CMK (cell line): ENCODE data around the gene MOXD1.

Experiments used
- DNase-seq: peaks from one replicate; pipeline ENCODE4 v3.0.0-alpha.2; 2010; ENCODE audit warnings: low read depth

MOXD1 gene

DNA sequence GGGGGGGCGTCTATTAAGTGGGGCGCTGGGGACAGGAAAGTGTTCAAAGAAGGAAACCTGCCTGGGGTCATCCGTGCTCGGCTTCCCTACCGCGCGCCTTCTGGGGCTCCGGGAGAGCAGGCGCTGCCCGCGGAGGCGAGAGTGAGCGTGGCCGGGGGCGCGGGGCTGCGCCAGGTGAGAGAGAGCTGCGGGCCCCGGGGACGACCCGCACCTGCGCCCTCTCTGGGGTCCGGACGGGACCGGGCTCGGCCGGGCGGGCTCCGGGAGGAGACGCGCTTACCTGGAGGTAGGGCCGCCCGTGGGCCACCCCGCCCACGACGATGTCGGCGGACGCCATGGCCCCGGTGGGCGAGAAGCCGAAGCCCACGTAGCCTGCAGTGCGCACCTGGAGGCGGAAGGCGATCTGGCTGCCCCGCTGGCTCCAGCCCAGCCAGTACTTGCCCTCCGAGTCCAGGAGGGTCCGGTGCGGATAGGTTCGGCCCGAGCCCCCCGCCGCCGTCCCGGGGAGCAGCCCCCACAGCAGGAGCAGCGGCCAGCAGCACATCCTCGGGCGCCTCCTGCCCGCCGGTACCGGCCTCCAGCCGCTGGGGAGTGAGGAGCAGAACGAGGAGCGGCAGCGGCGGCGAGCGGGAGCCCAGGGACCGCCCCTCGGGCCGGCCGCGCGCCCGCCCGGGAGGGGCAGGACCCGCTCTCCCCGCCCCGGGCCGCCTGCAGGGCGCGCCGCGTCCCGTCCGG is at the start of gene MOXD1:
Gene MOXD1, minus strand, starts transcription at position 593 of the 735 bp plus-strand sequence. Its CDS starts 49 bp downstream, at position 544.
- no peak for DNase-seq

DNA sequence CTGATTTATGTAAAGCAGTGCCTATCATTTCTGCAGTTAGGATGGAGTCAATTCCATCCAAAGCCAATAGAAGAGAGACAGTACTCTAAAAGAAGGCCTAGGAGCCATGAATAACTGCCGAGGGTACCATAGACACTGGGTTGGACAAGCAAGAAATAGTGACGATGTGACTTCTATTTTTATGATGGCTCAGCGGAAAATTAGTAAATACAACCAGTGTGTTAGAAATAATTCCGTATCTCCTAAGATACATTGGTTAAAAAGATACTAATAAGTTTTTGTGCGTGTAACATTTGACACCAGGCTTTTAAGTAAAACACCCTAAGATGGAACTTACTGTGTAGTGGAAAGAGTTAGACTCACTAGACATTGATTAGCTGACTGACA is 45.6 kb upstream of the MOXD1 start:
- no peak for DNase-seq

DNA sequence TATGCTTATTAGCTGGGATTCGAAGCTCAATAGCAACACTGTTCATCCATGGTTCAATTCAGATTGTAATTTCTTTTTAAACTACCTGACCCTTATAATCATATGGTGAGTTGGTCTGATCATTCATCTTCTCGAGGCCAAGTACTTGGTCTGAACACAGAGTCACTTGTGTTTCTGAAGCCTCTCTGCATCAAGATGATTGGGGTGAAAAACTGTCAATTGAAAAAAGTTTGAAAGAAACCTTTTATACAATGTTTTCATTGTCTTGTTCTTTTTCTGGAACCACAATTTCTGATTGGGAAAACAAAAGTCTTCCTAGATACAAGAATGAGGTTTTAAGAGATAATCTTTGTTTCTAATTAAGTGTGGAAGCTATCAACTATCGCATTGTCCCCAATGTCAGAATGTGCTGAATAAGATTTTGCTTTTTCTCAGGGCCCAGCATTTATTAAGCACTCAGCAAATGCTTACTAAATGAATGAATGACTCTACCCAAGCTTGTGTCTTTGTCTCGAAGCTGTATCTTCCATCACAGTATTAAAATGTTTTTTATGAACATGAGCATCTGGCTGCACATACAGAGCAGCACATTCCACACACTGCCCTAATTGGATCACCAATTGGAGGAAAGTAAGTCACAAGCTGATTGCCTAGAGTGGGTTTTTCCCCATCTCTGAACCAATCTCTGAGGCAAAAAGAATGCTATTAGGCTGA is 45.0 kb upstream of the MOXD1 start:
- DNase-seq, result no peak

DNA sequence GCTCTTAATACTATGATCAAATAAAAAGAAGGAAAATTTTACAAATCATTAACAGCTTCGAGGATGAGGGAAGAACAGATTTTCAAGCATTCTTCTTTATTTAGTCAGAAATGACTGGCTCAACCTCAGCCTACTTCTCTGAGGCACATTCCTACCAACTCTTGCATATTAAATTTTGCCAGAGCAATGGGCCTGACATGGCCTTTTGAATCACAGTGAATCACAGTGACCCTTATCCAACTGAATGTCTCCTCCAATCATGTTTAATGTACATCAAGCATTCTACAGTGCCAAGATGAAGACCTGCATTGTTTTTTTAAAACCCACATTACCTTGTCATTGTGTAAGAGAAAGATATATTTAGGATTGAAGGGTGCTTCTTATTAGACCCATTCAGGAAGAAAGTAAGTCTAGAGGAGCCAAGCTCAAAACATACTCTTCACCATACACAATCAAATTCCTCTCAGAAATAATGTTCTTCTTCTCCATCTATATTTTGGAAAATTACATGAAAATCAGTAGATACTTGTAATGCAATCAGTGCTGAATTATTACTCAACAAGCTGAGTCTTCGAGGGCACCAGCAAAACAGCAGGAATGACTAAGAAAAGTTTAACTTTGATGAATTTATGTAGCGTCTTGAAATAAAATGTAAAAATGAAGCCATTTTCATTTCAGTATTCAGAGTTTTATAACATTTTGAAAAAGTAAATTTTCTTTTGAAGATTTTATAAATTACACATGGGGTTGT is 44.1 kb upstream of the MOXD1 start:
- DNase-seq, result no peak

DNA sequence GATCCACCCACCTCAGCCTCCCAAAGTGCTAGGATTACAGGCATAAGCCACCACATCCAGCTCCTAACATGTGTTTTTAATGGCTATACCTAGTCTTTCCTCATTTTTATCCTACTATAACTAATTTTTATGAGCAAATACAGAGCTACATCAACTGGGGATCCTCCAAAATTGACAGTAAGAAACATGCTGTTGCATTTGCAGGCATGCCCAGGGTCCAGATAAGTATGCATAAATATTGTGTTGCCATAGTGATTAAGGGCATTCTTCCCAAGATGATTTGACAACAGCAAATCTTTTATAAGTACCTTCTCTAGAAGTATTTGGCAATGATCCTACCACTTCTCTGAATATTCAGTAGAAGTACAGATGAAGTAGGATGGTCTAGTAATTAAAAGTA is 41.9 kb upstream of the MOXD1 start:
- no peak for DNase-seq

DNA sequence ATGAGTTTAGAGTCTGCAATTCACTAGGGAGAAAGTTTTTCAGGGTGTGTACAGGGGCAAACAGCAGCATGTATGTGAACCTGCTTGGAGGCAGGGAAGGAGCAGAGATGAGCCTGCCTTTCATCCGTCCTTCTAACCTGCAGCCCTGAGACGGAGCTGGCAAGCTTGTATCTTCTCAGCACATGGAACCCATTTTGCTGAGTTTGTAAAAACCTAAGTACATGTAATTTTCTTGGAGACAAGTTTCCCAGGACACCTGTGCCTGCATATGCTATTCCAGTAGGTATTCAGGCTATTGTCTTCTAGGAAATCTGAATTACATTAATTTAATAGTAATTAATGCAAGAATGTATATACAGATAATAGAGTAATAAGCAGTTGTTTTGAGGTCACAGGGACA is 28.8 kb upstream of the MOXD1 start:
- DNase-seq, result no peak

DNA sequence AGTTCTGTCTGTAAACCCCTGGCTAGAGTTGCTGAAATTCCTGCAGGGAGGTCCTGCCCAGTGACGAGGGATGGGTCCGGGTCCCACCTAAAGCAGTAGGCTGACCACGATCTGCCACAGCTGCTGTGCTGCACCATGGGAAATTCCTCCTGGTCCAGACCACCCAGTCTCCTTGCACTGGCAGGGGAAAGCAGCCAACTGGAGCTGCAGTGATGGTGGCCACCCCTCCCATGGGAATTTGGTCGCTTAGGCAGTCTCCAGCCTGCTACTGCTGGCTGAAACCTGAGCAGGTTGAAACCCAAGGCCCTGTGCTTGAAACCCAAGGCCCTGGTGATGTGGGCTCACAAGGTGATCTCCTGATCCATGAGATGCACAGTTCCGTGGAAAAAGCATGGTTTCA is 23.9 kb upstream of the MOXD1 start:
- DNase-seq, result no peak

DNA sequence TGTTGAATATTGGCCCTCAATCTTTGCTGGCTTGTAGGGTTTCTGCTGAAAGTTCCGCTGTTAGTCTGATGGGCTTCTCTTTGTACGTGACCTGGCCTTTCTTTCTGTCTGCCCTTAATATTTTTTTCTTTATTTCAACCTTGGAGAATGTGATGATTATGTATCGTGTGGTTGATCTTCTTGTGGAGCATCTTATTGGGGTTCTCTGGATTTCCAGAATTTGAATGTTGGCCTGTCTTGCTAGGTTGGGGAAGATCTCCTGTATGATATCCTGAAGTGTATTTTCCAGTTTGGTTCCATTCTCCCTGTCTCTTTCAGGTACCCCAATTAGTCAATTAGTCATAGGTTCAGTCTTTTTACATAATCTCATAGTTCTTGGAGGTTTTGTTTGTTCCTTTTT is 22.6 kb upstream of the MOXD1 start:
- DNase-seq, result no peak

DNA sequence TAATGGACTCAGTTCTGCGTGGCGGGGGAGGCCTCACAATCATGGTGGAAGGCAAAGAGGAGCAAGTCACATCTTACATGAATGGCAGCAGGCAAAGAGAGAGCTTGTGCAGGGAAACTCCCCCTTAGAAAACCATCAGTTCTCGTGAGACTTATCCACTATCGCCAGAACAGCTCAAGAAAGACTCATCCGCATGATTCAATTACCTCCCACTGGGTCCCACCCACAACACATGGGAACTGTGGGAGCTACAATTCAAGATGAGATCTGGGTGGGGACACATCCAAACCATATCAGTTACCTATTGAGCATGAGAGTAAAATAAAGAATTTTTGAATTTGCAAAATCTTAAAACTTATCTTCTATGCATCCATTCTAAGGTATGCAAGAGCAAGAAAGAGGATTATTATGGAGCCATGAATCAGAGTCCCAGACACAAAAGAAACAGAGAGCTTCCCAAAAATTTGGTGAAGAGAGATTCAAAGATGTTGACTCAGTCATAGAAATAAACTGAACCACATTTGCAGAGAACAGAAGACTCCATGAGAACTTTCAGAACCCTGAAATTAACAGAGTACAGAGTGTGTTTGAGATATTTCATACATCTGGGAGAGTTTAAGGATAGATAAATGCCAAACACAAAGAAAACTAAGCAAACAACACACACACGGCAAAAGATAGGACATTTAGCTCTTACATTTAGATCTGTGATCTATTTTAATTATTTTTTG is 17.1 kb upstream of the MOXD1 start:
- no peak for DNase-seq

DNA sequence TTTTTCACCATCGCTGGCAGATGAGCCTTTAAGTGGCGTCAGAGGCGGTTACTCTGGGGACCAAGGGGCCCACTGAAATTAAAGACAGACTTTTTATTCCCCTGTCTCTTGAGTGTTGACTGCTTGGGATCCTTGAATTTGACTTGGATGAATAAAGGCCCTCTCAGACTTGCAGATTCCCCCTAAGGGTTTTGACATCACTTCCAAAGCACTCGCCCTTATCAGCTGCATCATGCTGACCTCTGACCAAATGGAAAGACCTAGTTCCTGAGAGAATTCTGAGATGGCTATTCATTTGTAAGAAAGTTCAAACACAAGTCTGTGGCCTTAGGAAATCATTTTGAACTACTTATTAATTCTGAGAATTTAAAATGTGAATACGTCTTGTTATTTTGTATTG is 13.5 kb upstream of the MOXD1 start:
- no peak for DNase-seq

DNA sequence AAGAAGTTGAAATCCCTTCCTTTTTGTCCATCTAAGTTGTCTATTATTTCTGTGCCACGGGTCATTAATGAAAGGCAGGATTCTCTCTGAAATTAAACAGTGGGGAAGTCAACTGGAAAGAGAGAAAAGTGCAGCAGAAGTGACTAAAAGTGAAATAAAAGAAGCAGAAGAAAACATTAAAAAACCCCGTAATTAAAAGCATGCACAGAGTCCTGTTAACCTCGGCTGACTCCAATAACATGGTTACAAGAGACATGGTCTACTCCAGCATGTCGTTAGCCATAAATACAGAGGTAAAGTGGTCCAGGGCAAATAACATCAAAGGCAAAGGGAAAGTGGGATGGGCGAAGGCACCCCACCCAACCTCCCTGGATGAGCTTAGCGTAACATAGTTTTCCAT is 13.0 kb upstream of the MOXD1 start:
- no peak for DNase-seq

DNA sequence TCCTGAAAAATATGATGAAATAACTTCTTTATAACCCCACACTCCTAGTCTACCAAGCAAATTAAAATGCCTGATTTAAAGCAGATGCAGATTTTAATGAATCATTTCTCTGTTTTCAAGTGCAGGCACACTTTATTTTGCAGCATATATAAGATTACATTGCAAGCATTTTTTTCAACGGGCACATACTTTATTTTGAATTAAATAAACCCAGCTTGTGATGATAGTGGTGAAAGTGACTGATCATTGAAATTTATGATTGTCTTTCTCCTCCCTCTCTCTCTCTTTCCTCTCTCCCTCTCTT is 12.2 kb upstream of the MOXD1 start:
- DNase-seq, result no peak

DNA sequence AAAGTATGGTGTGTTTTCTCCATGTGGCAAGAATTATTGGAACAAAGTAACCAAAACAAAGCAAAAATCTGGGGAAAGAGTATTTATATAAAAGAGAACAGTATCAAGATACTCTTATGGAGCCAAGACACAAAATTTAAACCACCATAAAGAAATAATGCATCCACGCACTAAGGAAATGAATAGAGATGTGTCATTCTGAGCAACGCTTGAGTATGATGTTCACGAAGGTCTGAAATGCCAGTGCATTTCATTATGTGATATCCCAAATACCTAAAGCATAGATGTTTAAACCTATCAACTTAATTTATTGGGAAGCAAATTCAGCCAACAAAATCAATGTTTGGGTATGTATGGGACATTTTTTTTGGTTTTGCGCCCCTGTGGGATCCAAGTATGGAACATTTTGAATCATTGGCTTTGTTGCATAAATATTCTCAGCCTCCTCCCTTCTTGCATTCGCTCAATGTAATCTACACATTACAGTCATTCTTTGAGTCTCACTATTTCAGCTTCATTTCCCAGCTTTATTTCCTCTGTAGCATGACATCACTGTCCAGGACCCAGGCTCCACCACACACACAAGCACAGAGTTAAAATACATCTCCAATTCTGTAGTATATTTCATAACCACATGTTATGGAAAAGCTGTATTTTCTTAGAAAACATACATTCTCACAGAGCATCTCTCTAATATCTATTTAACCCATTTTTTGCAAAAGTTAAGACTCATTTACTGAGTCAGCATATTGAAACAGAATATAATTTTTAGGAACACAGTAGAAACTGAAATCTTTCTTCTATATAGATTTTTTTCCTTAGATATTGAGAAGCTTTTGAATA is 11.6 kb upstream of the MOXD1 start:
- DNase-seq, result no peak

DNA sequence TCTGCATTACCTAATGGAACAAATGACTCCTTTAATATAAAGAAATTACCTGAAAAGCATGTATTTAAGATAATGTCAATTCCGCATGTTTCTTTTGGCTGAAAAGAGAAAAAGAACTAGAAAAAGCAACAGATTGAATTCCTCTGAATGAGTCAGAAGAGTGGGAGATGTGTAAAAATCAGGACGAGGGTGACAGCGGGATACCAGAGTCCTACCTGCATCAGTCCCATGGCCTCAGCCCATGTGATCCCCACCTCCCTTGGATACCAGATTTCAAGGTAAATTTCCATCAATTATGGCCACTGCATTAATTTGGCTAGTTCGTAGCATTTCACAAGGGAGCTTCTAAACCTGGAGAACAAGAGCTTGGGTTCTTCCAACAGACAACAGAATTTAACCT is 10.0 kb upstream of the MOXD1 start:
- no peak for DNase-seq

DNA sequence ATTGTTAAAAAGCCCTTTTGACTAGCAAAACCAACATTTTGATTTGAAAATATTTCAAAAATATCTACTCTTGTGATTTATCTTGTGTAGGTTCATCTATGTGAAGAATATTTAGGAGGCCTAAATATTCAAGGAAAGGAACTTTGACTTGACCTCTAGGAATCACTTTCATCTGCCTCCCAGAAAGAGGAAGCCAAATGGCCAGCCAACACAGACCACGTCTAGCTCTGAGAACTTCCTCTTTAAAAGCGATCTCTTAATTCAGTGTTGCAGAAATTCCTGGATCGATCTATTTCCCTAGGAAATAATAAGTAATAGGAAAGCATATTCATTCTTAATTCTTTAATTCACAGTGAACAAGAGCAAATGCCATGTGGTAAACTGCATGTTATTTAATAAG is 9.6 kb upstream of the MOXD1 start:
- DNase-seq, result no peak

DNA sequence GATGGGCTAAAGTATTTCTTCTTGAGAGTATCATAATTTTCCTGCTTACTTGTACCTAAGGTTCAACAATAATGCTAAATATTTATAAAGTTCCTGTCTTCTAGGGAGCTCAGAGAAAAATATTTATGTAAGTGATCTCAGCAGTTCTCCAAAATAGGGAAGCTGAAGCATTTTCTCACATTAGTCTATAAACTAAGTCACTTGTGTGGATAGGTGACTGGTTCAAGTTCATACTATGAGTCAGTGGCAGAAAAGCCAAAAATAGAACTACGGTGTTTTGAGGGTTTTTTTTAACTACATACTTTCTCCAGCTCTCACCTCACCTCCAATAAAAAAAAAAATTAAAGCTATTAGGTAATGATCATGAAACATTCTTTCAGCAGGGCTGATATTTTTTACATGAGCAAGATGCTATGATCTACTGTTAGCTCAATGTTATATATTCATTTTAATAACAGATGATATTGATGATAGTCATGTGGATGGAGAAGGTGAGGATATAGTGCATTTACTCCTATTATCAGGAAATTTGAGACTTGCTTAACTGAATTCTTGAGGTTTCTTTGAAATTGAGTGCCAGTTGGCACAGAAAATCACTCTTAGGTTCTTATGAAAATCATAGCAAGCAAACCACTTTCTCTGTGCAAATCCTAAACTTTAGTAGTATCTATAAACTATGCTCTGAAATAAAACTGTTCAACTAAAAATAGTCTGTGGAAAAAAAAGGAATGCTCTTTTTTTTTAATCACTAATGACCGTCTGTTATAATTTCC is 4.1 kb upstream of the MOXD1 start:
- DNase-seq, result no peak

DNA sequence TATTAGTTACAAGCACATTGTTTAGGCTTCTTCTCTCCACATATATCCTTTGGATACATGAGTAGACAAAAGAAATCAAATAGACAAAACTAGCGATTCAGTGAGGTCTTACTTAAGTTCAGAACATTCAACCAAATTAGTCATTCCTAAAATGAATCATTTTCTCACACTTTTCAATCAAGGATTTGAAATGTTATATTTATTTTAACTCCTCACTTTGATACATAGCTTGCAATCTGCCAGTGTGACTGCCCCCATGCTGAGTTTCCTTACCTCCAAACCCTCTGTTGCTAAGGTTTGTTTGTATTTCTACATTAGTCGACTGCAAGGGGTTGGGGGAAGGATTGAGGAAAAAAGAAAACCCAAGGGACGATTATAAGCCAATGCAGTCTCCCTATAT is 3.5 kb upstream of the MOXD1 start:
- DNase-seq, result no peak

DNA sequence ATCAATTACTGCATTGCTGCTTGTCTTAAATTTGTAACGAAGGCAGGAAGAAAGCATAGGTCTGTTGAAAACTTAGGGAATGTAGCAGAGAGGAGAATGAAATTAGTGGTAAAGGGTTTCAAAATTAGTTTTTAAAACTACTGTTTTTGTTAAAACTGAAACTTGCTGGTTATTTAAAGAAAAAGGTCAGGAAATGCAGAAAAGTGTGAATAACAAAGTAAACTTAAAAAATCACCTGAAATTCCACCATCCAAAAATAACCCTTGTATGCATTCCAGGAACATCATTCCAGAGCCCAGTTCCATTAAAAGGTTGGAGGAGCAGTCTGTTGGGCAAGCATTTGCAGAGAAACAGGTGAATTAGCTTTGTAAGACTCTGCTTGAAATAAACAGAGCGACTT is 3.1 kb upstream of the MOXD1 start:
- no peak for DNase-seq

DNA sequence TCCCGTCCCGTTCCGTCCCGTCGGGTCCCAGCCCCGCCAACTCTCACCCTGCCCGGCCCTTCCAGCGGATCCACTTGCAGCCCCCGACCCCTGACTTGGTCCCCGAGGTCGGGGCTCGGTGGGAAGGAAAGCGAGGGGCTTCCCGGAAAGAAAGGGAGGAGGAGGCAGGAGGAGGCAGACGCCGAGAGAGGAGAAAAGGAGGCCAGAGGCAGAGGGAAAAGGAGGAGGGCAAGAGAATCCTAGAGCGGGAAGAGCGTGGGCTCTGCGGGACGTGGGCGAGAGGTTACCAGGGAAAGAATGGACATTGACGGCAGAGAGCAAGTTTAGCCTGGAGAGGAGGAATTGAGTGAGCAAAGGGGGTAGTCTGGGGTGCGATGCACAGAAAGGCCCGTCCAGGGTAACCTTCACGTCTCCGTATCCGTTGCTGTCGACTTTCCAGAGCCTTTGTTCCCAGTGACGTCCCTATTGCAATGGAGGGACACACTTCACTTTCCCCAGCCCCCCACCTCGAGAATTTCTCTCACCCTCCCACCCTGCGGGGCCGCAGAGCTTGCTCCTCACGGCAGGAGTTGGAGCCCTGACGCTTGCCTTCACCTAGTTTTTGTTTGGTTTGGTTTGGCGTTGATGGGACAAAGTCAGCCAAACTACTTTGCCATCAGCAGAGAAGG is 477 bp upstream of the MOXD1 start:
- DNase-seq, result no peak

DNA sequence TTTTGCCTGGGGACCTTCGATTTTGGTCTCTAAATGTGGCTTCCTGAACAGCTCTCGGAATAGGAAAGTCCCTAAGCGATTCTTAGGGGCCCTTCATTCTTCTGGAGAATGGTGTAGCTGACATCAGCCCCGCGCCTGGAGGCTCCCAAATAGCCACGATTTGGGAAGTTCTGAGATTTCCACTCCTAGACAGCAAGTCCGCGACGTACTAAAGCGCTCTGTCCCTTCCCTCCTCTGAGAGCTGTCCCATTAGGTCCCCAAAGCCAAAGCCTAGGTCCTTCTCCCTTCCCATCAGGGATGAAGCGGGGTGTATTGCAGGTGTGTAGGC is 756 bp downstream of the MOXD1 start:
- DNase-seq, result no peak
